T follicular helper cell (primary cell): ENCODE results near the gene CD151.

ENCODE experiments used
- DNase-seq: peaks from one replicate; pipeline ENCODE4 v3.0.0-alpha.2; 2020; ENCODE audit warnings: low read depth

The CD151 gene

DNA sequence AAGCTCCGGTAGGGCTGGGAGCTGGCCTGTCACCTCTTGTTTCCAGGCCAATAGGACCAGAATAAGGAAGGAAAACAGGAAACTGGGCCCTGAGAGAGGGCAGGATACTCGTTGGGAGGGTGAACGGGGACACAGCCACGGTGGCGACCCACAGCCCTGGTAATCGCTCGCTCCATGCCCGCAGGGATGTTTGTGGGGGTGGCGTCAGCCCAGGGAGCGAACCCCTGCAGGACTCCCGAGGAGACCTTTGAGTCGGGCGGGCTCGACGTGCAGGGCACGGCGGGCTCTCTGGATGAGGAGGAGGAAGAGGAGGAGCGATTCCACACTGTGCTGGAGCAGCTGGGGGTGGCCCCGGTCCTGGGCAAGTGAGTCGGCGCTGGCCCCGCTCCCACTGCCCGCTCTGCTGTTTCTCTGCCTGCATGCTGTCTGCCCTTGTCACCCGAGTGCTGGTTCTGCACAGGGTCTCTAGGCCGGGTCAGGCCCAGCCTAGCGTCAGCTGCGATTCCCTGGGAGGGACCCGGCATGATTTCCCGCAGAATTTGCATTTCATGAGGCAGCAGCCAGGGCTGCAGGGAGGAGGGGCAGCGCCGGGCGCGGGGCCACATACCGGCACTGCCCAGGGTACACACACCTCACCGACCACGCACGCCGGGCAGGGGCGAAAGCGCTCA lies 3.4 kb upstream of the CD151 start:
- no peak for DNase-seq

DNA sequence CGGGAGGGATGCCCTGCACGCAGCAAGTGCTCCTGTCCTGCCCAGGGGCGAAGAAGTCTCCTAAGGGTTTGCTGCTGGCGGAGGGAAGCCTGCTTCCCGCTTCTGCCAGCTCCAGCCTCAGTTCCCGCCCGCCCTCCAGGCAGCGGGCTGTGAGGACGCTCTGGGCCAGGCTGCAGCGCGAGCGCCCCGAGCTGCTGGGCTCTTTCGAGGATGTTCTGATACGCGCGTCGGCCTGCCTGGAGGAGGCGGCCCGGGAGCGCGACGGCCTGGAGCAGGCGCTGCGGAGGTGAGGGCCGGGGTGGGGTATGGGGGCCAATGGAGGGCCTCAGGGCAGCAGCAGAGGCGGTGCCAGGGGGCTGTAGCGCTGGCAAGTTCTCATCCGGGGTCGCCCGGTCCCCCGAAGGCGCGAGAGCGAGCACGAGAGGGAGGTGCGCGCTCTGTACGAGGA lies 2.9 kb upstream of the CD151 start:
- DNase-seq, result no peak

DNA sequence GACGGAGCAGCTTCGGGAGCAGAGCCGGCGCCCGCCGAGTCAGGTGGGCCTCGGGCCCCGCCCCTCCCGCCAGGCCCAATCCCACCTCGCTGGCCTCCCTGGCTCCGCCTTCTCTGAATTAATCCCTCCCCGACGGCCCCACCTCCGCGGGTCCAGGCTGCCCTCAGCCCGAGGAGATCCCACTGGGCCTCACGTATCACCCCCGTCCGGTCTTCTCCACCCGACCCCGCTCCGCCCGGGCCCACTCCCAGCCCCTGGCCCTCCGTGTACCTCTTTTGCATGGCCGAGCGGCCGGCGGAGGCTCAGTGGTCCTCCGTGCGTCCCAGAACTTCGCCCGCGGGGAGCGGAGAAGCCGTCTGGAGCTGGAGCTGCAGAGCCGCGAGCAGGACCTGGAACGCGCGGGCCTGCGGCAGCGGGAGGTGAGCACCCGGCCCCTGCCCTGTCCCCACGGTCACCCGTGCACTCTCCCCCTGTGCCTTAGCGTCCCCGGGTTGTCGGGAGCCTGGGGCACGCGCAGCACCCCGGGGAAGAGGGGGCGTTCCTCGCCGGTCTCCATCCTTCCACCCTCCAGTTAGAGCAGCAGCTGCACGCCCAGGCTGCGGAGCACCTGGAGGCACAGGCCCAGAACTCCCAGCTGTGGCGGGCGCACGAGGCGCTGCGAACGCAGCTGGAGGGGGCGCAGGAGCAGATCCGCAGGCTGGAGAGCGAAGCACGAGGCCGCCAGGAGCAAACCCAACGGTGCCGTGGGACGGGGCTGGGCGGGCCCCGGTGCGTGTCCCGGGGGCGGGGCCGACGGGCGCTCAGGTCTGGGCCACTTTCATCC lies 2.2 kb upstream of the CD151 start:
- DNase-seq, result peak; percentile 33

DNA sequence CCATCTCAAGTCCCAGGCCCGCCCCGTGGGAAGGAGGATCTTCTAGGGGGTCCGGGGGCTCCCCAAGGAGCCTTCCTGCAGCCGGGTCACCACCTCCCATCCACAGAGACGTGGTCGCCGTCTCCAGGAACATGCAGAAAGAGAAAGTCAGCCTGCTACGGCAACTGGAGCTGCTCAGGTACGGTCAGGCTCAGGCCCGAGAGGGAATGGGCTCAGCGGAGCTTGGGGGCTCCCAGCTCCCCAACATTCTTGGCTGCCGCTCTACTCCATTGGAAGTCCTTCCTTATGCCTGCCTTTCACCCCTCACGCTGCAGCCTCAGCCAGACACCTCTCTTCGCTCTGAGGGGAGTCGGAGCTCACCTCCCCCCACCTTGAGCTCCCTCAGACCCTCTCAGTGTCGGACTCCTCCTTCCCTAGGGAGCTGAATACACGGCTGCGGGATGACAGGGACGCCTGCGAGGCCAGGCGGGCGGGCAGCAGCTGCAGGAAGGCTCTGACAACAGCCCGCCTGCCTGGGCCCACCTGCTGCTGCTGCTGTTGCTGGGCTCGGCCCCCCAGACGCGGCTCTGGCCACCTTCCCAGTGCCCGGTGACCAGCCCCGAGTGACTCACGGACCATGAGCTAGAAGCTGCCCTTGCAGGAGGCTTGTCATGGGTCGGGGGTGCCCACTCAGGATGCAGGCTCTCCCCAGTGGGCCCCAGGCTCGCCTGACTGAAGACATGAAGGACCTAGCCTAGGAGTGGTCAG lies 1.5 kb upstream of the CD151 start:
- DNase-seq, result no peak

DNA sequence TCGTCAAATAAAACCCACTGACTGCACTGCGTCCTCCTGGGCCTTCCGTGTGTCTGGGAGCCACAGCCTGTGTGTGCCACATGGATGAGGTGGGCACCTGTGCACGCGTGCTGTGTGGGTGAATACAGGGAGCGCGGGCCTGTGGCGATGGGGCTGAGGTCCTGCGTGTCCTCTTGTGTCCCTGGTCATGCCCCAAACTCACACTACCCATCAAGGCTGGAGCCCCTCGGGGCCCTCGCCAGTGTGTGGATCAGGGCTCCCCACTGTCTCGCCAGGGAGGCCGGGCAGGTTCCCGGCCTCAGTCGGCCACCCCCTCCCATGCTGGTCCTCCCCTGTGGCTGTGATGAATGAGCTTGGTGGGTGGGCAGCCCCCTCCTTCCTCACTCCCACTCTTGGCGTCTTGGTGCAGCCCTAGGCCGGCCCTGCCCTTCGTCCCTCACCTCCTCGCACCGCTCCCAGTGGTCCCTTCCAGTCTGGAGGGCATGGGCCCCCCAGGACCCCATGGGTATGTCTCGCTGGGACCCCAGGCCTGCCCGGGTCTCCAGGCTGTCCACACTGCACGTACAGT lies 707 bp upstream of the CD151 start:
- no peak for DNase-seq

DNA sequence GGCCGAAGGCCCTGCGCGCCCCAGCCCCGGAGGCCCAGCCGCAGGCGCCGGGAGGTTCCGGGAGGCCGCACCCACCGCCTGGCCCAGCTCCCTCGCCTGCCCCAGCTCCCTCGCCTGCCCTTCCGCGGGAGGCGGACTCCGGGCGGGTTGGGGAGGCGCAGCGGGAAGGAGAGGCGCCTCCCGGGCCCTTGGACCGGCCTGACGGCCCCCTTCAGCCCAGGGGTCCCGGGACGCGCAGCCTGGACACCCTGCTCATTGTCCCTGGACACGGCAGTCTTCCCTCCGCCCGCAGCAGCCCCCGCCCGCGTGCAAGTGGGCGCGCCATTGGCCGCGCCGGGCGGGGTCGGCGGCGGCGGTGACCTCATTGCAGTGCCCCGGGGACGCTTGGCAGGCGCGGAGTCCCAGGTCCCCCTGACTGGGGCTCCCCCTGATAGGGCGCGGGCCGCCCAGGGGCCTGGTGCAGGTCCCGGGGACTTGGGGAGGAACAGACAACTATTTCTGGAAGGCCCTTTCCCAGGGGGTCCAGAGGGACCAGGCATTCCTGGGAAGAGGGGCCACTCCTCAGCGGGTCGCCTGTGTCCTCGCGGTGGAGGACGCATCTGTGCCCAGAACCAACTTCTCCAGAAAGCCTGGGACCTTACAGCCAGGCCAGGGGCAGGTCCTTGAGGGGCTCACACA lies 501 bp downstream of the CD151 start:
- DNase-seq, result no peak

DNA sequence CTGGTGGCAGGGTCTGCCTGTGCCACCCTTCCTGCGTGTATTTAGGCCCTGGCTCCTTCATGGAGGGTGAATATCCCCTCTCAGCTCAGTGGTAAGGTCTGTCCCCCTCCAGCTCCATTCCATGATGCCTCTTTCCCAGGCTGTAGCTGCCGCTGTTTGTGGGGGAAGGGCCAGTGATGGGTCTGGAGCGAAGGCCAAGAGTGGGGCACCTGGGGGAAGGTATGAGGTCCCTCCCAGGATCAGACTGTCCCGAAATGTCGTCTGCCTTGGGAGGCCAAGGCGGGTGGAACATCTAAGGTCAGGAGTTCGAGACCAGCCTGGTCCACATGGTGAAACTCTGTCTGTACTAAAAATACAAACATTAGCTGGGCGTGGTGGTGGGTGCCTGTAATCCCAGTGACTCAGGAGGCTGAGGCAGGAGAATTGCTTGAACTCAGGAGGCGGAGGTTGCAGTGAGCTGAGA lies 1.1 kb downstream of the CD151 start:
- DNase-seq, result no peak

DNA sequence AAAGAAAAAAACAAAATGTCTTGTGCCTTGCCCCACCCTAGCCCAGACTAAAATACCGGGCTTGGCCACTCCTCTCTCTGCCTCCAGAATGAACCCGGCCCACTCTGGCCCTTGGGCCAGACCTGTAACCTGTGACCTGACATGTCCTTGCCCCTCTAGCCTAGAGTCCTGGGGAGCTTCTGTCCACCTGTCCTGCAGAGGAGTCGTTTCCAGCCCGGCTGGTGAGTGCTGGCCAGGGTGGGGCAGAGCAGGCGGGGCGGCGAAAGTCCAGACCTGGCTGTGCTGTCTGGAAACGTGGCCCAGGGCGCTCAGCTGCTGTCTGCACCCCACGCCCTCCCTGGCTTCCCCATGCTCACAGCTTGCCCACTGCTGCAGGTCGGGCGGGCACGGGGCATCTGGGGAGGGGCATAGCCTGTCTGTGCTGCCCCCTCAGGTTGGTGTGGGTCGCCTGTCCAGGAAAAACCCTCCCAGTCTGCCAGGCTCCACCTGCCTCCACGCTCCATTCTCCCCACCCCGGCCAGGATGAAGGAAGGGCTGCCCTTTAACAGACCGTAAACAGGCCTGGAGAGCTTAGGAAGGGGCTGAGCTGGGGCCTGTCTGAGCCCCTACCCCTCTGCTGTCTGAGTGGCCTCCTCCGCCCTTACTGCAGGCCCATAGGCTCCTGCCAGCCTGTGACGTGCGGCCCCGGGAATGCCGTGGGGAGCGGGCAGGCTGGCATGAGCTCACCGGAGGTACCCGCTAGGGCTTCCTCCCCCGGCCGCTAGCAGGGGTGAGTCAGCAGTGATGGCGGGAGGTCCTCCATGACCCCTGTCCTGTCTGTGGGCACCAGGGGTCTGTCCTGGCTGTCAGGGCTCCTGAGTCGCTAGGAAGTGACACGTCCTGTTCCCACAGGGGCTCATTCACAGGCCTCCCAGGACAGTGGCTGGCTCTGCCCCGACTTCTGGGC lies 1.9 kb downstream of the CD151 start:
- DNase-seq, result no peak

DNA sequence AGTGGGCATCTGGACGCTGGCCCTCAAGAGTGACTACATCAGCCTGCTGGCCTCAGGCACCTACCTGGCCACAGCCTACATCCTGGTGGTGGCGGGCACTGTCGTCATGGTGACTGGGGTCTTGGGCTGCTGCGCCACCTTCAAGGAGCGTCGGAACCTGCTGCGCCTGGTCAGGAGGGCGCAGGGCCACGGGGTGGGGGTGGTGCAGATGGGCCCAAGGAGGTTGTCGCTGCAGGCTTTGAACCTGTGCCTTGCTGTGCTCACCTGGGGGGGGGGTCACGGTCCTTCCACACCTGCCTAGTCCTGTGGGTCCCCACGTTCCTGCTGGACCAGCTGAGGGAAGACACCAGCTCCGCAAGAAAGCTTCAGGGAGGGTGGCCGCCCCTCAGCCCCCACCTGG lies 3.5 kb downstream of the CD151 start:
- DNase-seq, result no peak

DNA sequence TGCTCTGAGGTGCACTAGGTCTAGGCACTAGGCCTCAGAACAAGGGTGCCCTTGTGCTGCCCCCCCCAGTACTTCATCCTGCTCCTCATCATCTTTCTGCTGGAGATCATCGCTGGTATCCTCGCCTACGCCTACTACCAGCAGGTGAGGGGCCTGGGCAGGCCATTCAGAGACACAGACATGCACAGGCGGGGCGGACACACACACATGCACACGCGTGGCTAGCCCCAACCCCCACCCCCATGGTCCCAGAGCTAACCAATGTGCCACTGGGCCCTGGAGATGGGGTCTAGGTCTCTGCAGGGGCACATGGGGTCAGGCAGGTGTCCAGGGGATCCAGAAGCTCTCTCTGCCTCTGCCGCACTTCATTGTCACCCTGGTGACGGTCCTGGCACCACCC lies 3.9 kb downstream of the CD151 start:
- no peak for DNase-seq

DNA sequence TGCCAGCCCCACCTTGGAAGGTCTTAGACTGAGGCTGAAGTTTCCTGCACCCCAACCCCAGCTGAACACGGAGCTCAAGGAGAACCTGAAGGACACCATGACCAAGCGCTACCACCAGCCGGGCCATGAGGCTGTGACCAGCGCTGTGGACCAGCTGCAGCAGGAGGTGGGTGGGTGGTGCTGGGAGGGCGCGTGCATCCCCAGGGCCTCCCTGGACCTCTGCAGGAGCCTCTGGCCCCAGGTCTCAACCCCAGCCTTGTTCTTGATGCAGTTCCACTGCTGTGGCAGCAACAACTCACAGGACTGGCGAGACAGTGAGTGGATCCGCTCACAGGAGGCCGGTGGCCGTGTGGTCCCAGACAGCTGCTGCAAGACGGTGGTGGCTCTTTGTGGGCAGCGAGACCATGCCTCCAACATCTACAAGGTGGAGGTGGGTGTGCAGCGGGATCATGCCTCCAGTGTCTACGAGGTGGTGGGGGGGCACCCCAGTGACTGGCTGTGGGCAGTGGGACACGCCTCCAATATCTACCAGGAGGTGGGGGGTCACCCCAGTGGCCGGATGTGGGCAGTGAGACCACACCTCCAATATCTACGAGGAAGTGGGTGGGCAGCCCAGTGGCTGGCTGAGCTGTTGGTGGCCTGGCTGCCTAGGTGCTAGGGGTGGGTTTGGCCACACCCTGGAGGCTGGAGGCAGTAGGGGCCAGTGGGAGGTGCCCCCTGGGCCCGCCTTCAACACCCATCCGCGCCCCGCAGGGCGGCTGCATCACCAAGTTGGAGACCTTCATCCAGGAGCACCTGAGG lies 4.6 kb downstream of the CD151 start:
- DNase-seq, result no peak

DNA sequence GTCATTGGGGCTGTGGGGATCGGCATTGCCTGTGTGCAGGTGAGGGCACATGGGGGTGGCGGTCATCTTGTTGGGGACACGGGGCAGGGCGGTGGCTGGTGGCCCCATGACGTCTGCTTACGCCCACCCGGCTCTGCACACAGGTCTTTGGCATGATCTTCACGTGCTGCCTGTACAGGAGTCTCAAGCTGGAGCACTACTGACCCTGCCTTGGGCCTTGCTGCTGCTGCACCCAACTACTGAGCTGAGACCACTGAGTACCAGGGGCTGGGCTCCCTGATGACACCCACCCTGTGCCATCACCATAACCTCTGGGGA lies 5.2 kb downstream of the CD151 start:
- no peak for DNase-seq

DNA sequence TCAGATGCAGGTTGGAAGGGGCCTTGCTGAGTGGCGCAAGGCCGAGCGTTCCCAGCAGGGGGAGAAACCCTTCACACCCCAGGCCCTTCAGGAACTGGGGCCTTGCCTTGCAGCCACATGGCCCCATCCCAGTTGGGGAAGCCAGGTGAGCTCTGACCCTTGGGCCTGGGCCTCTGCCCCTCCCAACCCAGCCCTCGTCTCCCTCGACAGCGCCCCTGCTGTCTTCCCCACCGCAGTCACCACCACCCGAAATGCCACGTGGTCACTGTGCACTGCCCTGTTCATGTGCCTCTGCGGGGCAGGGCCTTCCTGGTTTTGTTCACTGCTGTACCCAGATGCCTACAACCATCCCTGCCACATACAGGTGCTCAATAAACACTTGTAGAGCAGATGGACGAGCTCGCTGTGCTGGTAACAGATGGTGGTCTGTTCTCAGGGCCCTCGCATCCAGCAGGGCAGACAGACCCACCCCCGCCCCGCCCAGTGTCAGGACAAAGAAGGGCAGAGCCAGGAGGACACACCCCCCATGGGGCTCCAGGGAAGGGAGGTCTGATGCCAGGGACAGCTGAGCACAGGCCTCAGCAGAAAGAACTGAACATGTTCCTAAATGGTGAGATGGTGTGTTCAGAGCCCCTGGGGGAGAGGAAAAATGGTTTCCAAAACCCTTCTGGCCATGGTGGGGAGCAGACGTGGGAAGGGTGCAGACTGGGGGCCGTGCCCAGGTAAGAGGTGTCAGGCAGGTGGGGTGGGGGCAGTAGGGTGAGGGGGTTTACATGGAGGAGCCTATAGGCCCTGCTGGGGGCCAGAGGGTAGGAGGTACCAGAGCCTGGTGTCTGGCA lies 5.9 kb downstream of the CD151 start:
- DNase-seq, result no peak

DNA sequence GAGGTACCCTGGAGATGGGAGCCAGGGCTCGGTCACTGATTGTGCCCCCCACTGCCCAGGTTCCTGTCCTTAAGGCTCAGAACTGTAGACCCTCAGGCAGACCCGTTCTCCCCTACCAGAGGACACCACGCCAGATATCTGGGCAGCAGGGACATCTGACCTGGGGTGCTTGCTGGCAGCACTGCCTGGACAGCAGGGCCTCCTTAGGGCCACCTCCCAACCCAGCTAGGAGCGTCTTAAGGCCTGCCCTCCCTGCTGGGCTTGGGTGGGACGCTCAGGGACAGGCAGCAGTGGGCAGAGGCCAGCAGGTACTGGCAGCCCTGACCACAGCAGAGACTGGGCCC lies 6.5 kb downstream of the CD151 start:
- no peak for DNase-seq

DNA sequence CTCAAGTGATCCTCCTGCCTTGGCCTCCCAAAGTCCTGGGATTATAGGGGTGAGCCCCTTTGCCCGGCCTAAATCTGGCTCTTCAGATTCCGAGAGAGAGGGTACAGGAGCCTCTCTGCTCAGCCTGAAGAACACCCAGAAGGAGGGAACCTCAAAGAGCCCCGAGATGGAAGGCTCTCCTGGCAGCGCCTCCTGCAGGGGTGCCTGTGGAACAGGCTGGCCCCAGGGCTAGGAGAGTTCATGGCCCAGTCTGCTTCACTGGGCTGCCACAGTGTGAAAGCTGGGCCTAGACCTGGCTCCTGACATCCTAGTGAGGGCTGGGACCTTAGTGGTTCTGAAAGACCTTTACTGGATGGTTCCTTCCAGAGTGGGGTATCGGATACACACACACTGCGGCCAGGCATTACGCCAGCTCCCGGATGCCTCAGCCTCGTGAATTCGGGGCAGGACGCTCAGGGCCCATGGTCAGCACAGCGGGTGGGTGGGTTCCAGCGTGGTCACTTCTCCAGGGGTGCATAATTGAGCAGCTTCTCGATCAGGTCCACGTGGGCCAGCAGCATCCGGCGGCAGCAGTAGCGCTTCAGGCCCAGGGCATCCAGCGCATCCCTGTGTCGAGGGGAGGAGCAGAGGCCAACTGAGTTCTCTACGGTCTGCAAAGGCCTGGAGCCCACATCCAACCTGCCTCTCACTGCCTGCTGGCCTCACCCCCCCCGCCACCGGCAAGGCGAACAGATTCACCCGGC lies 7.3 kb downstream of the CD151 start:
- no peak for DNase-seq

DNA sequence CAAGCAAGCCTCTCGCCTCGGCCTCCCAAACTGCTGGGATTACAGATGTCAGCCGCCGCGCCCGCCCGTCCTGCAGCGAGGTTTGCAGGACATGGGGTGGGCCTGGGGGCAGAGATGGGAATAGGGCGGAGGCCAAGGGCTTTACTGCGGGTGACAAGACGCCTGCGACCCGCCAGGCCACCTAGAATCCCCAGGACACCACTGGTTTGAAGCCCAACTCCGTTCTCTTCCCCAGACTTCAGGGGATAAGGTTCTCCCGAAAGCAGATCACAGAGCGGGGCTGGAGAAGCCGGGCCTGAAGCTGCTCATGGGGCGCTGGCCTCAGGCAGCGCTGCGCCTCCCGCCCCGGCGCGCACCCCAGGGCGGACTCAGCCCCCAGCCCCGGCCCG lies 9.2 kb downstream of the CD151 start:
- no peak for DNase-seq

DNA sequence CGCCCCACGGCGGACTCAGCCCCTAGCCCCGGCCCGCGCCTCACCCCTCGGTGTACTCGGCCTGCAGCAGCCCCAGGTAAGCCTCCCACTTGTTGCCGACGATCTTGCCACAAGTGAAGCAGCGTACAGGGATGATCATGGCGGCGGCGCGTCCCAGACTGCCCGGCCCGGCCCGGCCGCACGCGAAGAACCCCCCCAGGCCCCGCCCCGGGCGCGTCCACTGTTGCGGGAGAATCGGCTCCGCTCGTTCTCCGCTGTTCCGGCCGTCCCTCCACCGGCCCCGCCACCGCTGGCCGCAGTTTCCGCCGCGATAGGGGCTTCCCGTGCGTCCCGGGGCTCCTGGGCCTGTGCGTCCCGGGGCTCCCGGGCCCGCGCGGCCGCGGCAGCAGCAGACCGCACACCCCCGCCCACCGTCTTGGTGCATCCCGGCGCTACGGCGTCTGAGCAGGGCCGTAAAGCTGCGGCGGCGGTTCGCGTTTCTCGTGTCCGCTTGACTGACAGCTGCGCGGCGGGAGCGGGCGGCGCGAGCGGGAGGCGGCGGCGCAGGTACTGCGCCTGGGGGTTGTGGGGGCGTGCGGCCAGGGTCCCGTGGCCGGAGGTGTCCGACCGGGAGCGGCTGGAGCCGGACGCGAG lies 9.7 kb downstream of the CD151 start, which contains the start of the genes POLR2L and TSPAN4:
POLR2L (minus strand) TSS at position 160 of the 633 bp plus-strand sequence; CDS start at position 139, 21 bp downstream.
TSPAN4 (plus strand) TSS at position 483 of the 633 bp plus-strand sequence. CDS start 7,453 bp downstream, outside the sequence.
- DNase-seq, result peak; percentile 79
